Activated CD4-positive, alpha-beta T cell treated with anti-CD3 and anti-CD28 coated beads, Interleukin-2, Interleukin-6, amounts not matched to agents 100 ng/mL and 50 ng/mL, durations not matched to agents 16 hours and 8 hours (primary cell): ENCODE results near the gene COL8A2.

Source experiments
- DNase-seq: peaks from one replicate; pipeline ENCODE4 v3.0.0-alpha.2; 2020

COL8A2 gene

GRCh38 chr1:36087233-36088123 lies 37.5 kb downstream of the COL8A2 start:
- DNase-seq = no peak

GRCh38 chr1:36086529-36087232 lies 38.3 kb downstream of the COL8A2 start:
- DNase-seq = no peak

- no peak for DNase-seq
Observed at GRCh38 chr1:36085686-36086526, 39.1 kb downstream of the COL8A2 start.

- no peak for DNase-seq
Observed at GRCh38 chr1:36085126-36085525, 39.9 kb downstream of the COL8A2 start.

GRCh38 chr1:36084497-36085115 lies 40.4 kb downstream of the COL8A2 start:
- DNase-seq = no peak

GRCh38 chr1:36083635-36084496 lies 41.2 kb downstream of the COL8A2 start, which contains the start of gene TEKT2:
TEKT2 (plus strand) TSS chr1:36084094; CDS start chr1:36084922, 828 bp downstream.
- no peak for DNase-seq

- DNase-seq = no peak
Observed at GRCh38 chr1:36083219-36083618, 41.8 kb downstream of the COL8A2 start.

- DNase-seq = no peak
Observed at GRCh38 chr1:36081926-36082485, 43.0 kb downstream of the COL8A2 start.

- no peak for DNase-seq
Observed at GRCh38 chr1:36080801-36081200, 44.2 kb downstream of the COL8A2 start.

GRCh38 chr1:36080236-36080635 lies 44.8 kb downstream of the COL8A2 start:
- no peak for DNase-seq

GRCh38 chr1:36076979-36077573 lies 47.9 kb downstream of the COL8A2 start:
- DNase-seq = no peak

GRCh38 chr1:36070349-36070748 lies 54.7 kb downstream of the COL8A2 start:
- DNase-seq = no peak

GRCh38 chr1:36068866-36069265 lies 56.2 kb downstream of the COL8A2 start:
- no peak for DNase-seq

GRCh38 chr1:36067871-36068270 lies 57.2 kb downstream of the COL8A2 start:
- no peak for DNase-seq

GRCh38 chr1:36062315-36062714 lies 62.7 kb downstream of the COL8A2 start:
- no peak for DNase-seq

- DNase-seq = no peak
Observed at GRCh38 chr1:36055706-36056105, 69.3 kb downstream of the COL8A2 start.

- DNase-seq = no peak
Observed at GRCh38 chr1:36053978-36054377, 71.0 kb downstream of the COL8A2 start.

- DNase-seq = no peak
Observed at GRCh38 chr1:36051821-36052220, 73.2 kb downstream of the COL8A2 start.
